Astrocyte of the hippocampus (primary cell): ENCODE results near the gene TARBP2.

Experiments
- DNase-seq: peaks from one replicate; pipeline ENCODE4 v3.0.0; 2011; ENCODE audit warnings: low read depth, low spot score

The TARBP2 gene

GRCh38 chr12:53474819-53475218 lies 26.3 kb upstream of the TARBP2 start:
- DNase-seq = no peak

- DNase-seq = peak; percentile 39
Observed at GRCh38 chr12:53476769-53477209, 24.3 kb upstream of the TARBP2 start.

GRCh38 chr12:53478865-53479264 lies 22.2 kb upstream of the TARBP2 start:
- no peak for DNase-seq

- DNase-seq = no peak
Observed at GRCh38 chr12:53479331-53479730, 21.8 kb upstream of the TARBP2 start.

- no peak for DNase-seq
Observed at GRCh38 chr12:53480491-53481442, 20.3 kb upstream of the TARBP2 start.

GRCh38 chr12:53481458-53481857 lies 19.6 kb upstream of the TARBP2 start:
- peak; percentile 44 for DNase-seq

- peak; percentile 48 for DNase-seq
Observed at GRCh38 chr12:53481939-53482586, 19.0 kb upstream of the TARBP2 start.

GRCh38 chr12:53482626-53483168 lies 18.4 kb upstream of the TARBP2 start:
- DNase-seq = no peak

- DNase-seq = no peak
Observed at GRCh38 chr12:53483225-53483978, 17.7 kb upstream of the TARBP2 start.

- DNase-seq = no peak
Observed at GRCh38 chr12:53483979-53484377, 17.1 kb upstream of the TARBP2 start.

GRCh38 chr12:53484686-53485575 lies 16.2 kb upstream of the TARBP2 start:
- DNase-seq = no peak

- no peak for DNase-seq
Observed at GRCh38 chr12:53485955-53486735, 14.9 kb upstream of the TARBP2 start.

- no peak for DNase-seq
Observed at GRCh38 chr12:53486736-53487487, 14.2 kb upstream of the TARBP2 start.

- no peak for DNase-seq
Observed at GRCh38 chr12:53489242-53489864, 11.7 kb upstream of the TARBP2 start.

- DNase-seq = peak; percentile 24
Observed at GRCh38 chr12:53492188-53492587, 8.9 kb upstream of the TARBP2 start.

- DNase-seq = peak; percentile 96
Observed at GRCh38 chr12:53492830-53493609, 8.1 kb upstream of the TARBP2 start.

- DNase-seq = no peak
Observed at GRCh38 chr12:53493610-53494391, 7.3 kb upstream of the TARBP2 start.
